GM06990 (cell line): Measurements from ENCODE around the gene APBB1.

Source experiments
- DNase-seq: peaks from one replicate; pipeline ENCODE4 v3.0.0-alpha.2; 2011; ENCODE audit not compliant: insufficient read length; ENCODE audit errors: extremely low read depth
- H3K27me3 ChIP-seq: replicated peaks from 2 replicates; pipeline ENCODE4 v1.6.0; 2011; ENCODE audit warnings: low read length; ENCODE audit not compliant: control insufficient read depth, insufficient read depth
- H3K36me3 ChIP-seq: 2 replicates; pipeline ENCODE4 v1.5.1; 2011; ENCODE audit warnings: low read length; ENCODE audit not compliant: control insufficient read depth, insufficient read depth
- H3K4me3 ChIP-seq: replicated peaks from 2 replicates; pipeline ENCODE4 v1.5.1; 2011; ENCODE audit warnings: low read depth, mild to moderate bottlenecking, control low read depth, low read length
- CTCF ChIP-seq: IDR thresholded peaks from 2 replicates; pipeline ENCODE4 v1.5.1; 2011; ENCODE audit warnings: low read length, control low read depth, mild to moderate bottlenecking, inconsistent platforms; ENCODE audit not compliant: insufficient read depth, poor library complexity, severe bottlenecking

The APBB1 gene

GRCh38 chr11:6419009-6419631, at the start of gene APBB1:
TSS of gene APBB1 (minus strand) at chr11:6419094. CDS start at chr11:6411347, 7,747 bp downstream.
- H3K4me3 ChIP-seq: peak within 1 kb of the TSS; percentile 67
- H3K36me3 ChIP-seq: no peaks in the 10 kb centered on the region
- peak; percentile 66 for DNase-seq
- TF ChIP-seq CTCF: no peak
- H3K27me3 ChIP-seq: peaks cover 2% of the 10 kb centered on the region

GRCh38 chr11:6459099-6459450, 40.2 kb upstream of the APBB1 start:
- H3K4me3 ChIP-seq: no peak overlapping the region
- TF ChIP-seq CTCF: no peak
- no peaks in the 10 kb centered on the region for H3K27me3 ChIP-seq
- no peak for DNase-seq
- no peaks in the 10 kb centered on the region; the same call in 1 of the 2 replicates for H3K36me3 ChIP-seq

GRCh38 chr11:6458352-6459098, 39.6 kb upstream of the APBB1 start:
- Histone ChIP-seq H3K36me3 (no peaks in the 10 kb centered on the region; the same call in 1 of the 2 replicates), H3K27me3 (no peaks in the 10 kb centered on the region), H3K4me3 (no peak overlapping the region)
- DNase-seq: no peak
- no peak for TF ChIP-seq CTCF

- no peak overlapping the region for H3K4me3 ChIP-seq
- DNase-seq: no peak
- H3K27me3 ChIP-seq: no peaks in the 10 kb centered on the region
- TF ChIP-seq CTCF: no peak
- H3K36me3 ChIP-seq: no peaks in the 10 kb centered on the region; the same call in 1 of the 2 replicates
Observed at GRCh38 chr11:6457581-6458320, 38.9 kb upstream of the APBB1 start.

GRCh38 chr11:6456361-6457073, 37.6 kb upstream of the APBB1 start:
- H3K36me3 ChIP-seq: no peaks in the 10 kb centered on the region; the same call in 1 of the 2 replicates
- no peak overlapping the region for H3K4me3 ChIP-seq
- H3K27me3 ChIP-seq: no peaks in the 10 kb centered on the region
- TF ChIP-seq CTCF: no peak
- DNase-seq: no peak
